ENCODE measurements around the gene UBR4. TPM values are rescaled to one million over a fixed set of nuclear protein-coding genes. Genes with fewer than 3 reads are reported as not detected.

Gene UBR4
- total and polyA plus RNA-seq, 2 donors from 2014 or later: 167 to 319 TPM

DNA sequence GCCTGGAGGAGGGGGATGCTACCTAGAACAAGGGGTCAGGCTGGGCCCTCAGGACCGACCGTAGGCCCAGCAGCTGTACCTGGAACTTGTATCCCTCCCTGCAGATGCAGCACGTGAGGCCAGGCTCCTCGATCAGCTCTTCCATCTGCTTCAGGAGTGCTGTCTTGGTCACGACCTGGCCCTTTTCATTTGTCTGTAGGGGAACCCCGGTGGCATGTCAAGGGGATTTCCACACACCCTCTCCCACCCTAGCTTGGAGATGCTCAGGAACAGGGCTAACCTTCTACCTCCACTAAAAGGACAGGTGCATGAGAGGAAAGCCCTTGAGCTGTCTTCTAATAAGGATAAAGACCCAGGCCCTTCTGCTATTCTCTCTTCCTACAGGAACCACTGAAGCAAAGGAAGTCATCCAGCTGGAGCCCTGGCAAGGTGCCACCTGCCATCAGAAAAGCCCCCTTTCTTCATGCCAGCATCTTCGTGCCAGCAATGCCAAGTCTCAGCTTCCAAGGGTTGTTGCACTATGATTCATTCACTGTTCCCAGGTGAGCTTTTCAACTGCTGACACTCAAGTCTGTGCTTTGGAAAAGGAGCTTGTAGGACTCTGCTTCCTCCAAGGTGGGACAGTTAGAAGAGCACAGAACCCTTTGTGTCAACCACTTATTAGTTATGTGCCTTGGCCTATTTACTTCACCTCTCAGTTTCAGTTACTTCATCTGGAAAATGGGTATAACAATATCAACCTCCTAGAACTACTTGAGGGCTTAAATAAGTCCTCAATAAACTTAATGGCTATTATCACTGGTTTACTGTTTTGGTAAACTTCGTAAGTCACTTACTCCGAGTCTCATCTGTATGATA, 122.1 kb downstream of the UBR4 start:
- Histone ChIP-seq H3K27ac (ENCODE audit: low read depth in 2 of 2, low read length in 2 of 2) (peak overlapping the region in 1 of 2 donors; percentile 48), H3K4me3 (ENCODE audit: low read length in 3 of 3) (no peak overlapping the region), H3K9ac (ENCODE audit: low read length in 3 of 3) (no peak overlapping the region), H3K36me3 (ENCODE audit: control insufficient read depth in 2 of 3, insufficient read depth in 3 of 3, low read length in 3 of 3) (peaks cover 27 to 74% (median 64%) of the 10 kb centered on the region in 3 donors), H3K4me1 (ENCODE audit: control insufficient read depth in 2 of 3, insufficient read depth in 2 of 3, low read depth in 1 of 3, low read length in 3 of 3) (peaks cover 0 to 28% (median 20%) of the 10 kb centered on the region in 3 donors), H3K27me3 (ENCODE audit: control insufficient read depth, insufficient read depth, low read length) (no peaks in the 10 kb centered on the region), H3K9me3 (ENCODE audit: control insufficient read depth in 2 of 3, insufficient read depth in 1 of 3, low read length in 3 of 3) (no peaks in the 10 kb centered on the region)
- no peak for DNase-seq
- no peak for TF ChIP-seq CTCF (IDR thresholded peaks at IDR 0.05; ENCODE audit: borderline replicate concordance, extremely low read depth, insufficient read depth)
- intact Hi-C loops (cut with DNase I): no loop called here
- no peak for FAIRE-seq

GRCh38 chr1:19087017-19087736, 122.9 kb downstream of the UBR4 start:
- H3K9me3 ChIP-seq (ENCODE audit: control insufficient read depth in 2 of 3, insufficient read depth in 1 of 3, low read length in 3 of 3): no peaks in the 10 kb centered on the region
- intact Hi-C loops (cut with DNase I): no loop called here
- H3K4me1 ChIP-seq (ENCODE audit: control insufficient read depth in 2 of 3, insufficient read depth in 2 of 3, low read depth in 1 of 3, low read length in 3 of 3): peaks cover 0 to 20% (median 16%) of the 10 kb centered on the region in 3 donors
- H3K27me3 ChIP-seq (ENCODE audit: control insufficient read depth, insufficient read depth, low read length): no peaks in the 10 kb centered on the region
- H3K4me3 ChIP-seq (ENCODE audit: low read length in 3 of 3): no peak overlapping the region
- TF ChIP-seq CTCF (IDR thresholded peaks at IDR 0.05; ENCODE audit: borderline replicate concordance, extremely low read depth, insufficient read depth): no peak
- FAIRE-seq: no peak
- H3K36me3 ChIP-seq (ENCODE audit: control insufficient read depth in 2 of 3, insufficient read depth in 3 of 3, low read length in 3 of 3): peaks cover 25 to 74% (median 59%) of the 10 kb centered on the region in 3 donors
- H3K27ac ChIP-seq (ENCODE audit: low read depth in 2 of 2, low read length in 2 of 2): peak overlapping the region; percentile 77 to 86
- H3K9ac ChIP-seq (ENCODE audit: low read length in 3 of 3): no peak overlapping the region
- no peak for DNase-seq

DNA sequence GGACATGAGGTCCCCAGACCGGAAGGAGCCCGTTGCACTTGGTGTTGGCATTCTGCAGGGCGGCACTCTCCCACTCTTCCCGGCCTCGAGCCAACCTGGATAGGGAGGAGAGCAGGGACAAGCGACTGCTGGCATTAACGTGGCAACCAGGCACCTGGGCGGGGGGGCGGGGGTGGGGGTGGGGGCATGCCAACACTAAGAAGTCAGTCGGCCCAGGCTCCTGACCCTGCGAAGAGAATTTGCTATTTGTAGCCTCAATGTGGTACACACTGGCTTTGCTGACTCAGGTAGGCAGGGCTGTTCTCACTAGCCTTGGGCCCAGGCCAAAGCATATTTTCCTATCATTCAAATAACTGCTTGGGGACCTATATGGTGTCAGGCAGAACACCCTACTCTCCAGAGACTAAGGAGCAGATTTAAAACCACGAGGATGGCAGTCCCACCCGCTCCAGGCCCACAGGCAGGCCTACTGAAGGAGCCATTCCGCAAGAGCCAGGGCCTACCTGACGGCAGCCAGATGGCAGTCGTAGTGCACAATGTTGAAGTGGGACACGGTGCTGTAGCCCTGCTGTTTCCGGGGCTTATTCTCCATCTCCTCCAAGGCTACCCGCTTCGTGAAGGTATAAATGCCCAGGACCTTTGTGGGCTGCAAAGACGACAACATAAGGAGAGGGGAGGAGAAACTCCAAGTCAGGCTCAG, 123.7 kb downstream of the UBR4 start:
- H3K4me1 ChIP-seq (ENCODE audit: control insufficient read depth in 2 of 3, insufficient read depth in 2 of 3, low read depth in 1 of 3, low read length in 3 of 3): peaks cover 0 to 13% (median 13%) of the 10 kb centered on the region in 3 donors
- intact Hi-C loops (cut with DNase I): no loop called here
- H3K9me3 ChIP-seq (ENCODE audit: control insufficient read depth in 2 of 3, insufficient read depth in 1 of 3, low read length in 3 of 3): no peaks in the 10 kb centered on the region
- FAIRE-seq: no peak
- peak overlapping the region in 1 of 3 donors; percentile 41 for H3K9ac ChIP-seq (ENCODE audit: low read length in 3 of 3)
- peak overlapping the region; percentile 77 to 86 for H3K27ac ChIP-seq (ENCODE audit: low read depth in 2 of 2, low read length in 2 of 2)
- H3K36me3 ChIP-seq (ENCODE audit: control insufficient read depth in 2 of 3, insufficient read depth in 3 of 3, low read length in 3 of 3): peaks cover 31 to 70% (median 61%) of the 10 kb centered on the region in 3 donors
- H3K27me3 ChIP-seq (ENCODE audit: control insufficient read depth, insufficient read depth, low read length): no peaks in the 10 kb centered on the region
- no peak for TF ChIP-seq CTCF (IDR thresholded peaks at IDR 0.05; ENCODE audit: borderline replicate concordance, extremely low read depth, insufficient read depth)
- H3K4me3 ChIP-seq (ENCODE audit: low read length in 3 of 3): no peak overlapping the region
- DNase-seq: no peak
